Osteocyte (in vitro differentiated cells): ENCODE data around the gene IGF2BP3. TPM values are rescaled to one million over a fixed set of nuclear protein-coding genes. Genes with fewer than 3 reads are reported as not detected.
A peak's percentile ranks its signal among the peaks of the same experiment; 100 is the strongest.

Experiments
- DNase-seq: peaks from one replicate; pipeline ENCODE4 v3.0.0; 2021; ENCODE audit warnings: mixed read lengths; ENCODE audit not compliant: unreplicated experiment; ENCODE audit errors: extremely low spot score
- H3K27ac Mint-ChIP-seq: one replicate; pipeline ENCODE4 v1.8.0; 2021; ENCODE audit warnings: mild to moderate bottlenecking, mixed read lengths; ENCODE audit not compliant: unreplicated experiment
- H3K27me3 Mint-ChIP-seq: one replicate; pipeline ENCODE4 v1.8.0; 2021; ENCODE audit warnings: mixed read lengths; ENCODE audit not compliant: unreplicated experiment
- H3K36me3 Mint-ChIP-seq: one replicate; pipeline ENCODE4 v1.8.0; 2021; ENCODE audit warnings: mixed read lengths; ENCODE audit not compliant: unreplicated experiment
- H3K4me1 Mint-ChIP-seq: one replicate; pipeline ENCODE4 v1.8.0; 2021; ENCODE audit warnings: mixed read lengths; ENCODE audit not compliant: unreplicated experiment
- H3K4me3 Mint-ChIP-seq: one replicate; pipeline ENCODE4 v1.8.0; 2021; ENCODE audit warnings: mild to moderate bottlenecking, moderate library complexity, mixed read lengths; ENCODE audit not compliant: unreplicated experiment
- H3K9me3 Mint-ChIP-seq: one replicate; pipeline ENCODE4 v1.8.0; 2021; ENCODE audit warnings: mixed read lengths; ENCODE audit not compliant: unreplicated experiment
- total RNA-seq: library from RNA; stranded (reverse); gene quantifications from 2 replicates; pipeline ENCODE4 v1.2.1, GENCODE V29; 2021
- TF ChIP-seq, protein P1 (sequence below): fragments of 200-600 bp; sonication (generic); IDR thresholded peaks from 2 replicates; pipeline ENCODE4 v1.5.0; 2021; ENCODE audit warnings: antibody characterized with exemption, mild to moderate bottlenecking, moderate library complexity

Gene IGF2BP3
- total RNA-seq, 1 donor from 2014 or later, result 70.0 TPM

GRCh38 chr7:23287612-23288011, 182.7 kb downstream of the IGF2BP3 start:
- no peaks in the 10 kb centered on the region for H3K27me3 Mint-ChIP-seq
- no peaks in the 10 kb centered on the region for H3K9me3 Mint-ChIP-seq
- no peak overlapping the region for H3K27ac Mint-ChIP-seq
- no peaks in the 10 kb centered on the region for H3K36me3 Mint-ChIP-seq
- TF ChIP-seq, protein P1, sequence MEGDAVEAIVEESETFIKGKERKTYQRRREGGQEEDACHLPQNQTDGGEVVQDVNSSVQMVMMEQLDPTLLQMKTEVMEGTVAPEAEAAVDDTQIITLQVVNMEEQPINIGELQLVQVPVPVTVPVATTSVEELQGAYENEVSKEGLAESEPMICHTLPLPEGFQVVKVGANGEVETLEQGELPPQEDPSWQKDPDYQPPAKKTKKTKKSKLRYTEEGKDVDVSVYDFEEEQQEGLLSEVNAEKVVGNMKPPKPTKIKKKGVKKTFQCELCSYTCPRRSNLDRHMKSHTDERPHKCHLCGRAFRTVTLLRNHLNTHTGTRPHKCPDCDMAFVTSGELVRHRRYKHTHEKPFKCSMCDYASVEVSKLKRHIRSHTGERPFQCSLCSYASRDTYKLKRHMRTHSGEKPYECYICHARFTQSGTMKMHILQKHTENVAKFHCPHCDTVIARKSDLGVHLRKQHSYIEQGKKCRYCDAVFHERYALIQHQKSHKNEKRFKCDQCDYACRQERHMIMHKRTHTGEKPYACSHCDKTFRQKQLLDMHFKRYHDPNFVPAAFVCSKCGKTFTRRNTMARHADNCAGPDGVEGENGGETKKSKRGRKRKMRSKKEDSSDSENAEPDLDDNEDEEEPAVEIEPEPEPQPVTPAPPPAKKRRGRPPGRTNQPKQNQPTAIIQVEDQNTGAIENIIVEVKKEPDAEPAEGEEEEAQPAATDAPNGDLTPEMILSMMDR, result no peak
- no peak for DNase-seq
- no peak overlapping the region for H3K4me3 Mint-ChIP-seq
- H3K4me1 Mint-ChIP-seq, result no peaks in the 10 kb centered on the region

- H3K4me1 Mint-ChIP-seq, result no peaks in the 10 kb centered on the region
- no peaks in the 10 kb centered on the region for H3K36me3 Mint-ChIP-seq
- no peak overlapping the region for H3K4me3 Mint-ChIP-seq
- no peak overlapping the region for H3K27ac Mint-ChIP-seq
- DNase-seq, result peak; percentile 54
- H3K9me3 Mint-ChIP-seq, result no peaks in the 10 kb centered on the region
- TF ChIP-seq, protein P1, result no peak
- no peaks in the 10 kb centered on the region for H3K27me3 Mint-ChIP-seq
These were observed 184.3 kb downstream of the IGF2BP3 start for GRCh38 chr7:23285657-23286646.

GRCh38 chr7:23284871-23285270, 185.4 kb downstream of the IGF2BP3 start:
- Mint-ChIP-seq H3K36me3 (no peaks in the 10 kb centered on the region), H3K27me3 (no peaks in the 10 kb centered on the region), H3K27ac (no peak overlapping the region), H3K4me1 (no peaks in the 10 kb centered on the region), H3K4me3 (no peak overlapping the region), H3K9me3 (no peaks in the 10 kb centered on the region)
- TF ChIP-seq, protein P1, result no peak
- DNase-seq, result no peak

DNA sequence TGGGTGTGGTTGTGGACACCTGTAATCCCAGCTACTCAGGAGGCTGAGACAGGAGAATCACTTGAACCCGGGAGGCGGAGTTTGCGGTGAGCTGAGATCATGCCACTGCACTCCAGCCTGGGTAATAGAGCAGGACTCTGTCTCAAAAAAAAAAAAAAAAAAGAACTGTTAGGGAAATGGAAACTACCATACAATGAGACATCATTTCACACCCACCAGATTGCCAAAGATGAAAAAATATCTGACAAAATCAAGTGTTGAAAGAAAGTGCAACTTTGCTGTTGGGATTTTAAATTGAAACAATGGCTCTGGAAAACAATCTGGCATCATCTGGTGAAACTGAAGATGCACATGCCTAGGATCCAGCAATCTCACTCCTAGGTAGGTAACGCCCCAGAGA, 187.2 kb downstream of the IGF2BP3 start:
- DNase-seq, result no peak

More for the DNA sequence above, 187.2 kb downstream of the IGF2BP3 start:
- no peaks in the 10 kb centered on the region for H3K36me3 Mint-ChIP-seq
- H3K27ac Mint-ChIP-seq, result no peak overlapping the region
- H3K27me3 Mint-ChIP-seq, result no peaks in the 10 kb centered on the region
- TF ChIP-seq, protein P1, result no peak
- H3K4me1 Mint-ChIP-seq, result no peaks in the 10 kb centered on the region
- H3K4me3 Mint-ChIP-seq, result no peak overlapping the region
- H3K9me3 Mint-ChIP-seq, result no peaks in the 10 kb centered on the region
